ENCODE results near the gene ADARB1.
"Not testable (repeated sequence)": the region's sequence is repeated elsewhere in the genome, so short reads cannot be mapped to it uniquely, and the experiment has no call there.

The ADARB1 gene

GRCh38 chr21:45074048-45074817 is at the start of gene ADARB1:
Gene ADARB1, plus strand, starts transcription at chr21:45074580. Its CDS starts 97,077 bp downstream, at chr21:45171657.
- no peak for DNase-seq

- no peak for DNase-seq
These were observed 48.2 kb upstream of the ADARB1 start for GRCh38 chr21:45026066-45026745.

- DNase-seq, result no peak
These were observed 47.6 kb upstream of the ADARB1 start for GRCh38 chr21:45026826-45027225.

GRCh38 chr21:45027241-45028196 is 46.9 kb upstream of the ADARB1 start:
- DNase-seq, result no peak

- not testable (repeated sequence) for DNase-seq
These were observed 45.7 kb upstream of the ADARB1 start for GRCh38 chr21:45028645-45029044.

- DNase-seq, result no peak
These were observed 45.0 kb upstream of the ADARB1 start for GRCh38 chr21:45029298-45029947.

- DNase-seq, result no peak
These were observed 44.3 kb upstream of the ADARB1 start for GRCh38 chr21:45029948-45030681.

- no peak for DNase-seq
These were observed 43.5 kb upstream of the ADARB1 start for GRCh38 chr21:45030682-45031570.

GRCh38 chr21:45031571-45032191 is 42.7 kb upstream of the ADARB1 start:
- no peak for DNase-seq

- no peak for DNase-seq
These were observed 42.0 kb upstream of the ADARB1 start for GRCh38 chr21:45032332-45032731.

- no peak for DNase-seq
These were observed 41.2 kb upstream of the ADARB1 start for GRCh38 chr21:45032977-45033710.

GRCh38 chr21:45033791-45034555 is 40.4 kb upstream of the ADARB1 start:
- no peak for DNase-seq

GRCh38 chr21:45034556-45035476 is 39.6 kb upstream of the ADARB1 start:
- DNase-seq, result no peak

GRCh38 chr21:45035477-45035848 is 38.9 kb upstream of the ADARB1 start:
- no peak for DNase-seq

GRCh38 chr21:45036630-45037029 is 37.8 kb upstream of the ADARB1 start:
- no peak for DNase-seq

GRCh38 chr21:45037986-45038385 is 36.4 kb upstream of the ADARB1 start:
- DNase-seq, result no peak

GRCh38 chr21:45039317-45040156 is 34.8 kb upstream of the ADARB1 start:
- no peak for DNase-seq

Measured in NCI-H1694 (cell line).